ENCODE results near the gene SLC29A3. TPM values are rescaled to one million over a fixed set of nuclear protein-coding genes. Genes with fewer than 3 reads are reported as not detected.

Gene SLC29A3
- total RNA-seq, 2 experiments from 2014 or later: 2.5 to 3.0 TPM

GRCh38 chr10:71333129-71333887 lies 14.2 kb downstream of the SLC29A3 start:
- Mint-ChIP-seq H3K9me3 (no peaks in the 10 kb centered on the region), H3K4me1 (ENCODE audit: low read depth) (no peaks in the 10 kb centered on the region), H3K4me3 (no peak overlapping the region), H3K27ac (no peak overlapping the region), H3K27me3 (no peaks in the 10 kb centered on the region), H3K36me3 (no peaks in the 10 kb centered on the region)
- DNase-seq: no peak
- intact Hi-C loops (cut with micrococcal nuclease): no loop called here
- ChIA-PET POLR2A (no interaction called here), CTCF (interaction anchor here (0.7 to 2.1 kb wide), 3 partner anchors 11 to 49 kb away, joined by 3 to 5 read pairs (median 3); partner anchors contain the start of gene SLC29A3)

DNA sequence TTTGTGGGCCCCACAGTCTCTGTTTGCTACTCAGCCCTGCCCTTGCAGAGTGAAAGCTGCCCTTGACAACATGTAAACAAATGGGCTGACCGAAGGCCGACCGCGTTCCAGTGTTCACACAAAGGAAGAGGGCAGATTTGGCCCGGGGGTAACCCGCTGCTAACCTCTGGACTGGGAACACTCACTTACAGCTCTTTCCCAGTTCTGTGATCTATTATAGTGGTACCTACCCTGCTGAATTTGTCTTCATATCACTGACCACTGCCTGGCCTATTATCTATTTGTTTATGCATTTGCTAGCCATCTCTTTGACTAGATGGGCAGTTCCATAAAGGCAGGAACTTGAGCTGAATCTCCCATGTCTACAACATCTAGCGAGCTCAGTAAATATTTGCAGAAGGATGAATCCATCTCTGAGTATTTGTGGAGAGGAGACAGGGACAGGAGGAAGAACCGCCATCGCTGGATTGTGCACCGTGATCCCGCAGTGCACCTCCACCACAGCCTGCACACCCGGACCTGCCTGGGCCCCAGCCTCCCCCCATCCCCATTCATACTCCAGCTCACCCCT lies 15.2 kb downstream of the SLC29A3 start:
- Mint-ChIP-seq H3K27me3 (no peaks in the 10 kb centered on the region), H3K36me3 (no peaks in the 10 kb centered on the region), H3K4me3 (no peak overlapping the region), H3K4me1 (ENCODE audit: low read depth) (no peaks in the 10 kb centered on the region), H3K27ac (no peak overlapping the region), H3K9me3 (no peaks in the 10 kb centered on the region)
- ChIA-PET CTCF (interaction anchor here (1.5 kb wide), 1 partner anchor 21 kb away, joined by 6 read pairs; no protein-coding TSS in a partner anchor), POLR2A (no interaction called here)
- no peak for DNase-seq
- intact Hi-C loops (cut with micrococcal nuclease): no loop called here

GRCh38 chr10:71335173-71335708 lies 16.2 kb downstream of the SLC29A3 start:
- Mint-ChIP-seq H3K9me3 (no peaks in the 10 kb centered on the region), H3K27ac (no peak overlapping the region), H3K4me1 (ENCODE audit: low read depth) (no peaks in the 10 kb centered on the region), H3K4me3 (no peak overlapping the region), H3K36me3 (no peaks in the 10 kb centered on the region), H3K27me3 (no peaks in the 10 kb centered on the region)
- intact Hi-C loops (cut with micrococcal nuclease): no loop called here
- CTCF ChIA-PET: interaction anchor here (0.9 to 1.5 kb wide), 3 partner anchors 21 to 274 kb away, joined by 3 to 6 read pairs (median 3); no protein-coding TSS in a partner anchor
- no peak for DNase-seq
- POLR2A ChIA-PET: interaction anchor here (0.6 kb wide), 1 partner anchor 518 kb away, joined by 3 read pairs; no protein-coding TSS in a partner anchor

DNA sequence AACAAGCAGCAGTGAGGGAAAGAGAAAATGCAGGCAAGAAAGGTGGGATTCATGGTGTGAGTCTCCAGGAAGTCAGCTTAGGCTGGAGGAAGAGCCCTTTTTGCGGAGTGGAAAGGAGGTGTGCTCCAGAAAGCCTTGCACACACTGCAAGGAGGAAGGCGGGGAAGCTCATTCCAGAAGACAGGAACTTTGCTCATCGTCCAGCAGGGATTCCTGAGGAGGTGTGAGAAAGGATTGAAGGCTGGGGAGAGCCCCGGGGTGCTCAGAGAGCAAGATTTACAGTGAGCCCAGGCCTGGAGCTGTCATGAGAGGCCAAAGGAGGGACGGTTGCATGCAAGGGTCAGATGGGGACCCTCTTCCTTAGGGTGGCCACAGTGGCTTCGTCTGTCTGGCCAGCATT lies 17.6 kb downstream of the SLC29A3 start:
- Mint-ChIP-seq H3K27me3 (no peaks in the 10 kb centered on the region), H3K36me3 (no peaks in the 10 kb centered on the region), H3K9me3 (no peaks in the 10 kb centered on the region), H3K4me1 (ENCODE audit: low read depth) (no peaks in the 10 kb centered on the region), H3K4me3 (no peak overlapping the region), H3K27ac (no peak overlapping the region)
- intact Hi-C loops (cut with micrococcal nuclease): no loop called here
- ChIA-PET POLR2A (no interaction called here), CTCF (interaction anchor here (1.8 kb wide), 1 partner anchor 17 kb away, joined by 4 read pairs; the partner anchor contains the start of gene SLC29A3)
- DNase-seq: no peak

- Mint-ChIP-seq H3K4me3 (no peak overlapping the region), H3K27ac (no peak overlapping the region), H3K9me3 (no peaks in the 10 kb centered on the region), H3K4me1 (ENCODE audit: low read depth) (no peaks in the 10 kb centered on the region), H3K27me3 (no peaks in the 10 kb centered on the region), H3K36me3 (no peaks in the 10 kb centered on the region)
- POLR2A ChIA-PET: no interaction called here
- intact Hi-C loops (cut with micrococcal nuclease): no loop called here
- CTCF ChIA-PET: interaction anchor here (1.8 kb wide), 1 partner anchor 18 kb away, joined by 4 read pairs; the partner anchor contains the start of gene SLC29A3
- DNase-seq: no peak
These were observed 18.2 kb downstream of the SLC29A3 start for GRCh38 chr10:71337219-71337701.

GRCh38 chr10:71338728-71339495 lies 19.9 kb downstream of the SLC29A3 start:
- Mint-ChIP-seq H3K36me3 (no peaks in the 10 kb centered on the region), H3K27ac (no peak overlapping the region), H3K4me1 (ENCODE audit: low read depth) (no peaks in the 10 kb centered on the region), H3K9me3 (no peaks in the 10 kb centered on the region), H3K27me3 (no peaks in the 10 kb centered on the region), H3K4me3 (no peak overlapping the region)
- intact Hi-C loops (cut with micrococcal nuclease): no loop called here
- POLR2A ChIA-PET: no interaction called here
- DNase-seq: no peak
- CTCF ChIA-PET: interaction anchor here (1.2 kb wide), 1 partner anchor 20 kb away, joined by 3 read pairs; the partner anchor contains the start of gene SLC29A3

- H3K27ac Mint-ChIP-seq: no peak overlapping the region
- H3K36me3 Mint-ChIP-seq: no peaks in the 10 kb centered on the region
- H3K4me1 Mint-ChIP-seq (ENCODE audit: low read depth): no peaks in the 10 kb centered on the region
- H3K9me3 Mint-ChIP-seq: no peaks in the 10 kb centered on the region
- H3K4me3 Mint-ChIP-seq: no peak overlapping the region
- H3K27me3 Mint-ChIP-seq: no peaks in the 10 kb centered on the region
- no peak for DNase-seq
- CTCF ChIA-PET: interaction anchor here (0.7 to 1.5 kb wide), 3 partner anchors 21 to 367 kb away, joined by 3 read pairs; partner anchors contain the start of gene SLC29A3
- POLR2A ChIA-PET: no interaction called here
- intact Hi-C loops (cut with micrococcal nuclease): no loop called here
These were observed 20.9 kb downstream of the SLC29A3 start for GRCh38 chr10:71339796-71340589.

DNA sequence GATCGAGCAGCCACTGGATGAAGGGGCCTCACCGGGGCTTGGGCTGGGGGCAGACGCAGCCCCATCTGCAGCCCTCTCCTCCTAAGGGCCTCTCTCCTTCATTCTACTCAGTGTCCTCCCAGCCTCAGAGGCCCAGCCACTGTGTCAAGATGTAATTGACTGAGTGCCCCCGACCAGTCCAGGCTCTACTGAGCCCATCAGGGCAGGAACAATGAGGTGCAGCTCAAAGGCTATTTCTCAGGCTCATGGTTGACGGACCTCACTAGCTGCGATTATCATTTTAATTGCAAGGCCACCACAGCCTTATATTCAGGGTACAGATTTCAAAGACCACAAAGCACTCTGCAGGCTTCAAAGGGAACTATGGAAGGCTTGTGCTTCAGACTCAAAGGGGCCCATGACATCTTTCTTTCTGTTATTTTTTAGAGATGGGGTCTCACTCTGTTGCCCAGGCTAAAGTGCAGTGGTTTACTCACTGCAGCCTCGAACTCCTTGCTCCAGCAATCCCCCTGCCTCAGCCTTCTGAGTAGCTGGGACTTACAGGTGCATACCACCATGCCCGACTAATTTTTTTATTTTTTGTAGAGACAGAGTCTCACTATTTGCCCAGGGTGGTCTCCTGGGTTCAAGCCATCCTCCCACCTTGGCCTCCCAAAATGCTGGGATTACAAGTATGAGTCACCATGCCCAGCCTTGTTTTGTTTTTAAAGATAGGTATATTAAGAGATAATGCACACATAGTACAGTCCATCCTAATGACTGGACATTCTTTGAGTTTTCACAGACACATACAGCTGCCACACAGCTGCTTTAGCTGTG lies 23.7 kb downstream of the SLC29A3 start:
- CTCF ChIA-PET: interaction anchor here (1.5 kb wide), 1 partner anchor 206 kb away, joined by 3 read pairs; no protein-coding TSS in a partner anchor

DNA sequence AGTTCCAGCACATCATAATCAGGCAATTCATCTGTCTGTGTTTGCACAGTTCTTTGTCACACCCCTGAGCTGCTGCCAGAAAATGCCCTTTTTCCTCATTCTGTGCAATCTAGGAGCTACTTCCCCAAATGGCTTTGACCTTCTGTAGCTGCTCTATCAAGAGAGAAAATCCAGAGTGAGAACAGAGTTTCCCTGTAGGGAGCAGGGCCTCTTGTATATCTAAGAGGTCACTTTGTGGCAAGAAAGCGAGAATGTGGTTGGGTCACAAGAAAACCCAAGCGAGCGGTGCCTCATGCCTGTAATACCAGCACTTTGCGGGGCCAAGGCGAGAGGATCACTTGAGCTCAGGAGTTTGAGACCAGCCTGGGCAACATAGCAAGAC lies 24.3 kb downstream of the SLC29A3 start:
- Mint-ChIP-seq H3K27me3 (no peaks in the 10 kb centered on the region), H3K36me3 (no peaks in the 10 kb centered on the region), H3K4me1 (ENCODE audit: low read depth) (no peaks in the 10 kb centered on the region), H3K27ac (no peak overlapping the region), H3K9me3 (no peaks in the 10 kb centered on the region), H3K4me3 (no peak overlapping the region)
- ChIA-PET POLR2A (no interaction called here), CTCF (interaction anchor here (1.1 to 1.5 kb wide), 2 partner anchors 11 to 206 kb away, joined by 3 read pairs; no protein-coding TSS in a partner anchor)
- DNase-seq: no peak
- intact Hi-C loops (cut with micrococcal nuclease): no loop called here

More for the DNA sequence above, 23.7 kb downstream of the SLC29A3 start:
- POLR2A ChIA-PET: no interaction called here
- H3K4me1 Mint-ChIP-seq (ENCODE audit: low read depth): no peaks in the 10 kb centered on the region
- H3K9me3 Mint-ChIP-seq: no peaks in the 10 kb centered on the region
- no peaks in the 10 kb centered on the region for H3K27me3 Mint-ChIP-seq
- intact Hi-C loops (cut with micrococcal nuclease): no loop called here
- no peak overlapping the region for H3K27ac Mint-ChIP-seq
- no peak overlapping the region for H3K4me3 Mint-ChIP-seq
- no peak for DNase-seq
- H3K36me3 Mint-ChIP-seq: no peaks in the 10 kb centered on the region

GRCh38 chr10:71344154-71344925 lies 25.3 kb downstream of the SLC29A3 start:
- H3K4me1 Mint-ChIP-seq (ENCODE audit: low read depth): no peaks in the 10 kb centered on the region
- ChIA-PET CTCF (interaction anchor here (0.7 to 1.5 kb wide), 5 partner anchors 12 to 226 kb away, joined by 3 to 4 read pairs (median 3); no protein-coding TSS in a partner anchor), POLR2A (no interaction called here)
- intact Hi-C loops (cut with micrococcal nuclease): no loop called here
- H3K4me3 Mint-ChIP-seq: no peak overlapping the region
- no peaks in the 10 kb centered on the region for H3K36me3 Mint-ChIP-seq
- no peaks in the 10 kb centered on the region for H3K27me3 Mint-ChIP-seq
- no peak overlapping the region for H3K27ac Mint-ChIP-seq
- H3K9me3 Mint-ChIP-seq: no peaks in the 10 kb centered on the region
- DNase-seq: no peak

All from activated CD4-positive, alpha-beta memory T cell treated with anti-CD3 and anti-CD28 coated beads for 36 hours (primary cell).